HFF-Myc (cell line): ENCODE results near the gene UST.

Source experiments
- DNase-seq: peaks from one replicate; pipeline ENCODE4 v3.0.0-alpha.2; 2011; ENCODE audit warnings: low read depth; ENCODE audit errors: extremely low read depth
- H3K4me3 ChIP-seq: replicated peaks from 2 replicates; pipeline ENCODE4 v1.5.1; 2011; ENCODE audit warnings: low read depth, mild to moderate bottlenecking, control low read depth, low read length
- TF ChIP-seq, protein P1 (sequence below): IDR thresholded peaks from 2 replicates; pipeline ENCODE4 v1.5.1; 2012; ENCODE audit warnings: mild to moderate bottlenecking, low read depth, low read length, control low read depth; ENCODE audit errors: missing control alignments

The UST gene

DNA sequence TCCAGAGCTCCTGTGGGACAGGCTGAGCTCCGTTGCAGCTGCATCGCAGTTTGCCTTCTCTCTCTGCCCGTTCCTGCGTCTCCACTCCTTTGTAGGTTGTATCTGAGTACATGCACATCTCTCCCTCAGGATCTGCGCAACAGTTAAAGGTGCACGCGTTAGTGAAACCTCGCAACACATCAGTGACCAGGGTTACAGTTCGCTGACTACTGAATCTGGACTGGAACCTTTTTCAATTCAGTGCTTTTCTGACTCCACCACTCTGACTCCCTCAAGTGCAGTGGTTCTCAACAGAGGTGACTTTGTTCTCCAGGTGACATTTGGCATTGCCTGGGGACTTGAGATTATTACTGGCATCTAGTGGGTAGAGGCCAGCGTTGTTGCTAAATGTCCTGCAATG, 44.0 kb downstream of the UST start:
- DNase-seq = no peak

DNA sequence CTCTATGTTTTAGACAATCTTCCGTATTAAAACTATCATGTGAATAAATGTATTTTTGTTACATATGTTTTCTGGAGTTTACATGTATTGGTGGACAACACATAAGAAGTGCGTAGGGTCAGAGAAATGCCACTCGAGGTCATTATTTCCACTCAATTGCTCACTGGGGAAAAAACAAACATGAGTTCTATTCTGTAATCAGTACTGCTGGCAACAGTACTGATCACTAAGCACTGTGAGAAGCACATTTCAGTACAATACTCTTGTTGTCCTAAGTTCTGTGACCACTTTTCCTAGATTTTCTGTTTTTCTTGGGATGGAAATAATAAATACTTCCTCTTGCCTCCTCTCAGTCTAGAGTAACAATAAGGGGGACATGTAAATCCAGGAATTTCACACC, 44.5 kb downstream of the UST start:
- no peak overlapping the region for H3K4me3 ChIP-seq
- no peak for DNase-seq
- TF ChIP-seq, protein P1, sequence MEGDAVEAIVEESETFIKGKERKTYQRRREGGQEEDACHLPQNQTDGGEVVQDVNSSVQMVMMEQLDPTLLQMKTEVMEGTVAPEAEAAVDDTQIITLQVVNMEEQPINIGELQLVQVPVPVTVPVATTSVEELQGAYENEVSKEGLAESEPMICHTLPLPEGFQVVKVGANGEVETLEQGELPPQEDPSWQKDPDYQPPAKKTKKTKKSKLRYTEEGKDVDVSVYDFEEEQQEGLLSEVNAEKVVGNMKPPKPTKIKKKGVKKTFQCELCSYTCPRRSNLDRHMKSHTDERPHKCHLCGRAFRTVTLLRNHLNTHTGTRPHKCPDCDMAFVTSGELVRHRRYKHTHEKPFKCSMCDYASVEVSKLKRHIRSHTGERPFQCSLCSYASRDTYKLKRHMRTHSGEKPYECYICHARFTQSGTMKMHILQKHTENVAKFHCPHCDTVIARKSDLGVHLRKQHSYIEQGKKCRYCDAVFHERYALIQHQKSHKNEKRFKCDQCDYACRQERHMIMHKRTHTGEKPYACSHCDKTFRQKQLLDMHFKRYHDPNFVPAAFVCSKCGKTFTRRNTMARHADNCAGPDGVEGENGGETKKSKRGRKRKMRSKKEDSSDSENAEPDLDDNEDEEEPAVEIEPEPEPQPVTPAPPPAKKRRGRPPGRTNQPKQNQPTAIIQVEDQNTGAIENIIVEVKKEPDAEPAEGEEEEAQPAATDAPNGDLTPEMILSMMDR = no peak

More for the DNA sequence above, 44.0 kb downstream of the UST start:
- no peak overlapping the region for H3K4me3 ChIP-seq
- TF ChIP-seq, protein P1 = no peak

DNA sequence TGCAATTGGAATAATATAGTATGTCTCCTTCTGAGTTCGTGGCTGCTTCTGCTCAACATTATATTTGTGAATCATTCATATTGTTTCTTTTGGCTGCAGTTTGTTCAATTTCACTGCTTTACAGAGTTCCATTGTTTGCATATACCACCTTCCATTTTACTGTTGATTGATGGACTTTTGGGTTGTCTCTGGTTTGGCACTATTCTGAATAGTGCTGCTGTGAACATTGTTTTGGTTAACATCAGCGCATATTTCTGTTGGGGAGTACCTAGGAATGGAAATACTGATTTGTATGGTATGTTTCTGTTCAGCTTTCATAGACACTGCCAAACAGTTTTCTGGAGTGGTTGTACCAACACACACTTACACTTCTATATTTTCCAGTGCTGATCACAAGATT, 46.9 kb downstream of the UST start:
- TF ChIP-seq, protein P1 = no peak
- no peak overlapping the region for H3K4me3 ChIP-seq
- no peak for DNase-seq

DNA sequence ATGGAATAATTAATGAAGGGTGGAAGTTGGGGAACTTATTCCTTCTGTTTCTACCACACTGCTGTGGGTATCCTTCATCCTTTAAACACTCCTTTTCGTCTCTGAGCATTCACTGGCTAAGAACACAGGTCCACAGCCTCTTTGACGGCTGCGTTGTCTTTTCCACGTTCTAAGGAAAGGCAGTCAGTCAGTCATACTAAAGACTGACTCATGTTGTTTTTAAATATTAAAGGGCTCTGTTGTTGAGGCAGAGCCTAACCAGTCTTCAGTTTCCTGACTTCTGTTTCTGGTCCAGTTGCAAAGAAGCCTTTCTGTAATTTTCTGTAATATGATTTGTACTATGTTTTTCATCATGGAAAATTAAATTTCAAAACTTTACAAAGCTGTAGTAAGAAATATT, 48.0 kb downstream of the UST start:
- TF ChIP-seq, protein P1 = no peak
- no peak overlapping the region for H3K4me3 ChIP-seq
- DNase-seq = no peak

DNA sequence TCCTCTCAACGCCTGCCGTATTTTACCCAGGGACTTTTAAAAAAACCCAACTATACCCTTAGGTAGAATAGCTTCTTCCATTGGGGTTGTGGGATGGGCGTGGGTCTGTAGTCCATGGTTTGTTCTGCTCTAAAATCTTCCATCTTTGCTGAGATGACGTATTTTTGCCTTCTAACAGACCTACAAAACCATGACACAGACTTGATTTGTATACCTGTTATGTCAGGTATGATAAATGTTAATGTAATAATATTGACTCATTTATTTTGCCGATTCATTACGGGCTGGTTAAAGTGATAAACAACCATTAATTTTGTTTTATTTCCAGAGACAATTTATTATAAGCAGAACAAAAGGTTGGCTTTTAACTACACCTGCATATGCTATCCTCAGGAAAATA, 48.7 kb downstream of the UST start:
- no peak for DNase-seq
- TF ChIP-seq, protein P1 = no peak
- H3K4me3 ChIP-seq = no peak overlapping the region

DNA sequence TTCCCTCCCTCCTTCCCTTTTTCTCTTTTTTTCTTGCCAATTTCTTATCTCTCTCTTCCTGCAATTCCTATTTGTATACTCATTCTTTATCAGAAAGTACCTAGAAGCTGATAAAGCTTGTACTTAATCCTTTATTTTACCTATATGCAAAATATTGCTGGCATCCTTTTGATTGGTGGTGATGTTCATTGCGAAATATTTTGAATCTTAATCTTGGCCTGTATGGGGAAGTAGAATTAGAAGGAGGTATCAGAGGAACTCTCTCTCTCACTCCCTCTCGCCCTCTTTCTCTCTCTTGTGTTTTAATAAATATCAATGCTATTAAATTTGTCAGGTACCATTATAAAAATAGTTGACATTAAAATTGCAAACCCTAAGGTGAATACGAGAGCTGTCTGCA, 52.8 kb downstream of the UST start:
- TF ChIP-seq, protein P1 = no peak
- DNase-seq = no peak
- H3K4me3 ChIP-seq = no peak overlapping the region

DNA sequence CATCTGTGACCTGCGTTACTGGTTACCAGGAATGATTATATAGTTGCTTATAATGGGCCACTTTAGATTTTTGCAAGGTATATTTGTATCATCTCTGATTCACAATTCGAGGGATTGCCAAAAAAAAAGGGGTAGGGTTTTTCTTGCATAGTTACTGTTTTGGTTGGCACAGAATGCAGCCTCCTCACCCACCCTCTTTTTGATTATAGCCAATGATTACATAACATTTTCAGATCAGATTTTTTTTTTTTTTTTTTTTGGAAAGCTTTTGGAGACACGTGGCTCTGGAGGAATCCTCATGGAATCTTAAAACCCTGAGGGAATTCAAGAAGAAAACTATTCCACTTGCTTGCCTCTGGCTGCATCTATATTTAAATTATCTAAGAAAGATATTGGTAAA, 53.7 kb downstream of the UST start:
- no peak overlapping the region for H3K4me3 ChIP-seq
- TF ChIP-seq, protein P1 = no peak

More for the DNA sequence above, 53.7 kb downstream of the UST start:
- DNase-seq = no peak
